SU-DHL-6 (cell line): Measurements from ENCODE around the gene CLHC1.
A peak's percentile ranks its signal among the peaks of the same experiment; 100 is the strongest.

Experiments
- H2AFZ ChIP-seq: fragments of 200-600 bp; sonication (generic); 2 replicates; pipeline ENCODE4 v1.6.1; 2014; ENCODE audit warnings: low read depth, mild to moderate bottlenecking, moderate library complexity, mixed read lengths, antibody characterized with exemption, low read length; ENCODE audit not compliant: severe bottlenecking
- H3F3A ChIP-seq: fragments of 200-600 bp; shearing (Covaris generic); 2 replicates; pipeline ENCODE4 v1.6.0; 2016; ENCODE audit warnings: antibody characterized with exemption, mild to moderate bottlenecking; ENCODE audit not compliant: insufficient read depth
- H3K27ac ChIP-seq: fragments of 200-600 bp; sonication (generic); 2 replicates; pipeline ENCODE4 v1.5.1; 2016; ENCODE audit warnings: low read depth, mild to moderate bottlenecking, low read length, moderate library complexity, mixed read lengths
- H3K27me3 ChIP-seq: fragments of 200-600 bp; sonication (generic), shearing (Covaris generic); 2 replicates; pipeline ENCODE4 v1.6.0; 2014; ENCODE audit warnings: mild to moderate bottlenecking, low read length
- H3K36me3 ChIP-seq: fragments of 200-600 bp; sonication (generic); 2 replicates; pipeline ENCODE4 v1.6.1; 2014; ENCODE audit warnings: mild to moderate bottlenecking, low read length, mixed read lengths
- H3K4me2 ChIP-seq: fragments of 300-600, 200-600 bp; shearing (Covaris generic), sonication (generic); 2 replicates; pipeline ENCODE4 v1.6.0; 2014; ENCODE audit warnings: low read length, low read depth, mild to moderate bottlenecking; ENCODE audit not compliant: poor library complexity, severe bottlenecking
- H3K4me3 ChIP-seq: fragments of 200-600 bp; sonication (generic); 2 replicates; pipeline ENCODE4 v1.5.1; 2014; ENCODE audit warnings: antibody characterized with exemption, low read length, mild to moderate bottlenecking, mixed read lengths; ENCODE audit not compliant: insufficient read depth, poor library complexity, severe bottlenecking
- H3K79me2 ChIP-seq: fragments of 200-600 bp; sonication (generic); 2 replicates; pipeline ENCODE4 v1.6.1; 2014; ENCODE audit warnings: mild to moderate bottlenecking, low read length, moderate library complexity; ENCODE audit not compliant: insufficient read depth
- H3K9ac ChIP-seq: fragments of 200-600 bp; sonication (generic); 2 replicates; pipeline ENCODE4 v1.7.0; 2014; ENCODE audit warnings: mild to moderate bottlenecking, low read length
- H3K9me2 ChIP-seq: fragments of 200-600 bp; sonication (generic); replicated peaks from 2 replicates; pipeline ENCODE4 v1.6.1; 2014; ENCODE audit warnings: low read length; ENCODE audit not compliant: insufficient read depth
- H3K9me3 ChIP-seq: fragments of 200-600 bp; sonication (generic); 2 replicates; pipeline ENCODE4 v1.6.1; 2014; ENCODE audit warnings: low read length, mixed read lengths; ENCODE audit not compliant: insufficient read depth
- H4K20me1 ChIP-seq: fragments of 200-600 bp; sonication (generic); 2 replicates; pipeline ENCODE4 v1.6.1; 2014; ENCODE audit warnings: low read depth, mild to moderate bottlenecking, antibody characterized with exemption, low read length, moderate library complexity, mixed read lengths
- CTCF ChIP-seq: fragments of 200-600 bp; sonication (generic); IDR thresholded peaks from one replicate; pipeline ENCODE4 v1.5.1; 2017; ENCODE audit warnings: antibody characterized with exemption, mild to moderate bottlenecking, low read length, moderate library complexity; ENCODE audit not compliant: insufficient read depth, poor library complexity, severe bottlenecking
- EZH2phosphoT487 ChIP-seq: fragments of 200-600 bp; sonication (generic), shearing (Covaris generic); conservative IDR thresholded peaks from 2 replicates; pipeline ENCODE4 v1.6.1; 2018; ENCODE audit warnings: mild to moderate bottlenecking, antibody characterized with exemption, low read length, moderate library complexity, mixed read lengths

Gene CLHC1

GRCh38 chr2:55180374-55180773 lies 51.7 kb downstream of the CLHC1 start:
- no peaks in the 10 kb centered on the region for H4K20me1 ChIP-seq
- no peak overlapping the region for H3K4me2 ChIP-seq
- no peaks in the 10 kb centered on the region for H3K79me2 ChIP-seq
- no peak overlapping the region for H2AFZ ChIP-seq
- H3K9ac ChIP-seq, result no peak overlapping the region
- no peaks in the 10 kb centered on the region for H3K36me3 ChIP-seq
- H3K9me2 ChIP-seq, result no peaks in the 10 kb centered on the region
- H3K27ac ChIP-seq, result no peak overlapping the region
- H3K9me3 ChIP-seq, result no peaks in the 10 kb centered on the region
- TF ChIP-seq EZH2phosphoT487 (no peak), CTCF (no peak)
- H3K27me3 ChIP-seq, result no peaks in the 10 kb centered on the region
- H3K4me3 ChIP-seq, result no peak overlapping the region
- no peaks in the 10 kb centered on the region for H3F3A ChIP-seq

GRCh38 chr2:55176094-55176415 lies 56.0 kb downstream of the CLHC1 start:
- no peak overlapping the region for H3K4me2 ChIP-seq
- H2AFZ ChIP-seq, result peak overlapping the region; percentile 42
- no peak overlapping the region for H3K27ac ChIP-seq
- H3K9ac ChIP-seq, result no peak overlapping the region
- H4K20me1 ChIP-seq, result no peaks in the 10 kb centered on the region
- no peaks in the 10 kb centered on the region for H3K79me2 ChIP-seq
- TF ChIP-seq EZH2phosphoT487 (no peak), CTCF (no peak)
- no peaks in the 10 kb centered on the region for H3K27me3 ChIP-seq
- no peaks in the 10 kb centered on the region for H3K36me3 ChIP-seq
- H3K9me2 ChIP-seq, result no peaks in the 10 kb centered on the region
- H3F3A ChIP-seq, result no peaks in the 10 kb centered on the region; the same call in 1 of the 2 replicates
- H3K9me3 ChIP-seq, result no peaks in the 10 kb centered on the region
- no peak overlapping the region for H3K4me3 ChIP-seq

DNA sequence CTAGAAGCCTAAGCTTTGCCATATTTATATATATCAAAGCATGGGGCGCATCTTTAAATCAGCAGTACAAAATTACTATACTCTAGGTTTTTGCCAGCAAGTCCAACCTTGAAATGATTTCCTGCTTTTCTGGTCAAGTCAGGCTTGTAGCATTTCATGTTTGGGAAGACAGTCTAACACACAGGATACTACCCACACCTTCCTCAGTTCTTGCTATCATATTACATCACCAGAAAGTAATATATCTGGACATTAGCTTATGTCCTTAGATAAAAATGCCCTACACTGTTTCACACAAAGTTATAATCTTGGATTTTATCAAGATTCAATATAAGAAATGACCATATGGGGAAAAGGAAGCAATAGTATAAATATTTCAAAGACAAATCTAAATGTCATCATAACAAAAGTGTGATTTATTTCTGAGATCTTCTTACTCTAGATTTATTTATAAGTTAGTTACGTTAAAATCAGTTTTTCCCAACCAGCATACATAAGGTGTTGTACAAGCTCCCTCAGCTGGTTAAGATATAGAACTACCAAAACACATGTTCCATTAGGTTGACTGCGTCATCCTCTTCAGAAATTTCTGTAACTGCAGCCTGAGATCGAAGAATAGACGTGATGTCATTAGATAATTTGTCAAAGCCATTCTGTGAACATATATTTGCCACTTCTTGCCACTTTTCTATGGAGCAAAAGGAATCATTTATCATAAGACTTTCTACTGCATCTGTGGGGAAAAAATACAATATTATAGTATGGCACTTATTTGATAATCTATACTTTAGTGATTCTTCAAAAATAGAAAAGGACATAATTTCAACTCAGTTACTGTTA lies 56.6 kb downstream of the CLHC1 start:
- Histone ChIP-seq H3K27me3 (no peaks in the 10 kb centered on the region), H3K4me2 (no peak overlapping the region), H3K9ac (no peak overlapping the region), H4K20me1 (no peaks in the 10 kb centered on the region), H3K9me3 (no peaks in the 10 kb centered on the region), H3K36me3 (no peaks in the 10 kb centered on the region), H3K27ac (no peak overlapping the region), H3K79me2 (no peaks in the 10 kb centered on the region), H3K9me2 (no peaks in the 10 kb centered on the region), H3F3A (no peaks in the 10 kb centered on the region; the same call in 1 of the 2 replicates), H3K4me3 (no peak overlapping the region), H2AFZ (peak overlapping the region; percentile 42)
- no peak for TF ChIP-seq EZH2phosphoT487
- peak; percentile 48 for TF ChIP-seq CTCF
